IPS DF 4.7 (cell line): ENCODE measurements around the gene DUSP3.

ENCODE experiments used
- DNase-seq: peaks from one replicate; pipeline ENCODE4 v3.0.0-alpha.2; 2013; ENCODE audit warnings: low spot score; ENCODE audit errors: extremely low read depth

The DUSP3 gene

DNA sequence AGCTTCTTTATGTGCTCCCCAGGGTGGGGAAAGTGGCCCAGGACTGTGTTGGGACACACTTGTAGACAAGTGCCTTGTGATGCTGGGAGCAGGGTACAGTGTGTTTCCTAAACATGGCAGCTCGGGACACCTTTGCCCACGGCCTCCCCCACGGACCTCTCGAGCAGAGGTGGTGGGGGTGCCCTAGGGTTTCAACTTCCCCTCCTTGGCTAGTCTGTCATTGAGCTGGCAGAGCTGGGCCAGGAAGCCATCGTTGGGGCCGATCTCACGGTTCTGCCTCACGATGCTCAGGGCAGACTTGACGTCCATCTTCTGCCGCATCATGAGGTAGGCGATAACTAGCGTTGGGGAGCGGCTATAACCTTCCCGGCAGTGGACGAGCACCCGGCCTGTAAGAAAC lies 9.4 kb downstream of the DUSP3 start:
- no peak for DNase-seq

DNA sequence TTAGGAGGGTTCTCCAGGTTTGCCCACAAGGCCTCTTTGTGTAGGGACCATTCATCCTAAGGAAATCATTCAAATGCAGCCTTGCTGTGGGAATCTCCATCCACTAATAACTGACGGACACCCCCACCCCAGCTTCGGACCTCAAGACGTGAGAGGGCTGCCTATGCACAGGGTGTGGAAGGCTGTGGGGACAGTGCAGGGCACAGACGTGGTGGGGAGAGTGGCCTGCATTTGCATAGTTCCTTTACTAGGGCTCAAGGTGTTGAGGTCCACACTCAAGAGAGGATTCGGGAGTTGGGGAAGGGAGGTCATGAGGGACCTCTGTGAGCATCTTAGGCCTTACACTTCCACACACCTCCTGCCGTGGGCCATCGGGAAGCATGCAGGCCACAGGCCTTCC lies 9.8 kb downstream of the DUSP3 start:
- DNase-seq = no peak

DNA sequence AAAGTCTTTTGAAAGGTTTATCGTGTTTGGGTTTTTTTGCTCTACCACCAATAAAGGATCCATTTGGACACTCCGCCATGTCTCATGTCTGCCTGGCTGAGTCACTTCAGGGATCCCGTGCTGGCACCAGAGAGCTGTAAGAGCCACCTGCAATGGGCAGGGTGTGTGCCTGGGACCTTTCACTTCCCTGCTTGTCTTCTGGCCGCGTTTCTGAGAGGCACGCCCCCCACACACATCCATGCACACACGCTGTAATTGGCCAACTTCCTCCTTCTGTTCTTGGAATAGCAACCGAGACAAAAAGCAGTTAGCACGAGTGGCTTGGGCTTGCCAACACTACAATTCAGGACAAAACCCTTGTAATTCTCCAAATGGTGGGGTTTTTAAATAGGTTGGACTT lies 10.4 kb downstream of the DUSP3 start:
- DNase-seq = no peak

DNA sequence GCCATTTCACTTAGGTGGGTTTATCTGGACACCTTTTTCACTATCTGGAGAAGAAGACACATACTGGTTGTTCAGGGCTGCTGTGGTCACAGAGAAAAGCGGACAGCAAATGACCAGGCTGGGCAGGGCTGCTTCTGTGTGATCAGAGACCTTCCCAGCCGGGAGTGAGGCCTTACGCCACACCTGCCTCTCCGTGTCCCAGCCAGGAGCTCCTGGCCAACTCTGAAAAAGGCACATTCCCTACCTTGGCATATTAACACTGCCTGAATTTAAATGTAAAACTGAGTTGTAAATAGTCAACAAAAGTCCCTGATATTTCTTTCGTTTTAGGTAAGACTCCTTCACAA lies 11.1 kb downstream of the DUSP3 start:
- no peak for DNase-seq

DNA sequence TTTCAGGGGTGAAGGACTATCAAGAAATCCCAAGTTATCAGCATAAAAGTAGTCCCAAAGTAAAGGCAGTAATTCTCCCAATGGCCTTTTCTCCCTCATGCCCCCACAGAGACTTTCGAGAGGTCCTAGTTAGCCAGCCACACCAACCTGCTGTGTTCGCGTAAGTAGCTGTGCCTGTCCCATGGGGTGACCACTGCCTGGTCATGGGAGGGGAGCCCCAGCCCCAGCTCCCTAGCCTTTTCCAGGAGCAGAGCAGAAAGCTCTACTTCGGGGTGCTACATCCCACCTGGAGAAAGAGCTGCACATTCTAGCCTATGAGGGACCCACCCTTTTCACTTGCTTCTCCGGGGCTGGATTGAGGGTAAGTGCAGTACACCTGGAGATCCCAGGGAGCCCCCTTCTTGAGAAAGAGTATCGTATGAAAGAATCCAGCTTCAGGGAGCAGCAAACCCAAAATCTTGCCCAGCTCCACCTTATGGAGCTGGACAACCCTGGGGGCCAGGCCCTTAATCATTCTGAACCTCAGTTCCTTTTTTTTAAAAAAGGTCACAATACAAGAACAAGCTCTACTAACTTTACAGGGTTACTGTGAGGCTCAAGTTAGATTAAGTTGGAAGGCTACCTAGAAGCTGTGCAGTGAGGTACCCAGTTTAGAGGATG lies 11.6 kb downstream of the DUSP3 start:
- no peak for DNase-seq

DNA sequence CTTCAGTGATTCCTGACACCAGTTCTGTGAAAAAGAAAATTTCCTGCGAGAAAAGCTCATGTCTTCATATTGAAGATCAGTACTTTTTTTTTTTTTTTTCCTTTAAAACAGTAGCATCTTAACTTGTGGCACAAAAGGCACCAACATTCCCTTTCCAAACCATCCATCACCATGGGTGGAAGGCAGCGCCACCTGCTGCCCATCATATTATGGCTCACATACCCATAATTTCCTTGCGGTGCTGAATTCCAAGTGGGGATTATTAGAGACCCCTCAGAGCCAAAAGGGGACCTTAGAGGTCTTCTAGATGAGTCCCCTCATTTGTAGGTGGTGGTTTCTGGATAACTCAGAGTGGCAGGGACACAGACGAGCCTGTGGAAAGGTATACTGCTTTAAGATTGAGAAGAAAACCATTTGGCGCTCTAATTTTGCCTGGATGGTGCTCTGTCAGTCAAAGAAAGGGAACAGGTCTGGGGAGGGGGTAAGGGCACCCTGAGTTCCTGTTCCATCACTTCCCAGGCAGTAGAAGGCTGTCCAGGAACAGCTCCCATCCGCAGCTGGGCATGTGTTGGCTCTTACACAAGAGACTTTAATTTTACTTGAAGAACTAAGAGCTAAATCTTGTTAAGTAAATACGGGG lies 12.2 kb downstream of the DUSP3 start:
- no peak for DNase-seq

DNA sequence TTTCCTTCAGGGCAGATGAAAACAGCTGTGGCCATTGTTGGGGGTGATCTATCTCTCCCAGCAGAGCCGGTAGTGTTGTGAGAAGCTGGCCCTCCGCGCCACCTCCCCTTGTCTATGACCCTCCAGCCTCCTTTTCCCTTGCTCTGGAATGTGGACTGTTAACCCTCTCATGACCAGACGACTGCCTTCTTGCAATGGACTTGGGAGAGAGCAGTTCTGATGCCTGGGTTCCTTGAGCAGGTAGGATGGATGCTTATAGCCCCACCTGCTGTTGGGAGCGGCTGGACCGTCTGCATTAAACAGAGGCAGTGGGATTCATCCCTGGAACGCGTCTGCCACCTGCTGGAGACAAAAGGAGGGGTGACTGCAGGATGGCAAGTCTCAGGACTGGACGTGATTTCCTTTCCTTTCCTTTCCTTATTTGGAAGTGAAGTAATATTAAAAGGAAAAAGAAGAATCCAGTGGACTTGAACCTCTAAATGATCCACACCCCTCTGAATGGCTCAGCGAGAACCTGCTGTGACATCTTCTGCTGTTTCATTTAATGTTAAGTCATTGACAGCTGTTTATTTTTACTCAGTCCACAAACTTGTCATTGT lies 18.4 kb downstream of the DUSP3 start:
- peak; percentile 99 for DNase-seq

DNA sequence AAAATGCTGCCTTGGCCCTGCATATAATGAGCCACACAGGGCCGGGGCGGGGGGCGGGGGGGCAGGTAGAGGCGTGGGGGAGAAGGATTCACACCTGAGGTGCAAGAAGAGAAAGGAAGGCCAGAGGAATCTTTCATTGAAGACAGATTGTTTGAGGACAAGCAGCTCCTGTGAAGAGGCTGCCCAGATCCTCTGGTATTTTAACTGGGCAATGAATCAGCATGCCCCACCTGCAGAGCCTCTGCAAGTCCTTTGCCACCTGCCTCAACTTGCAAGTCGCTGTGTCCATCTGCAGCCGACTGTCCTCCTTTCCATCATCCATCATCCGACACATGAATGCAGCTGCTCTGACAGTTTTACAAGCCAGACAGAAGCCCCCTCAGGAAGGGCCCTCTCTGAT lies 18.9 kb downstream of the DUSP3 start:
- no peak for DNase-seq

DNA sequence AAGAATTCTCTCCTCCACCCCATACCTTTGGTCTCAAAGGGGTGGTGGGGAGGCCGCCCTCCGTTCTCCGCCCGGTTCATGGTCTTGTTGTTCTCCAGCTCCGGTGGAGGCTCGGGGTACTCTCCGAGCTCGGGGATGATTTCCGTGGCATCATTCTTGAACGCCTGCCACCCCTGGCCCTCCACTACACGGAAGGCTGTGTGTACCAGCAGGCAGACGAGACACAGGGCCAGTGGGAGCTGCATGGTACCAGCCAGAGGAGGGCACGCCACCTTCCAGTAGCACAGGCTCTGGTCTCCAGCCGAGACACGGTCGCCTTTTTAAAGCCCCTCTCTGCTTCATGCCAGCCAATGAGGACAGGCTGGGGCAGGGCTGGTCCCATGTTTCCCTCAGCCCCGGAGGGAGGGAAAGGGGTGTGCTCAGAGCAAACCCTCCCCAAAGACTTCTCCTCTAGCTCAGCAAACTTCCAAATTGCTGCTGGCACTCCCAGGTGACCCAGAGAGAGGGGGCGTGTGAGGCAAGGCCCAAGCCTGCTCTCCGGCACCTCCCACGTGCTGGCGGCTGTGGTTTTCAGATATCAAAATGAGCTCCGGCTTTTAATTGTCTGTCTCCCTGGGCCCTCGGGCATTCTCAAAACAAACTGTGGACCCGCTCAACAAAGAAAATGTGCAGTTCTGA lies 20.1 kb downstream of the DUSP3 start, which contains the start of gene SOST:
TSS of gene SOST (minus strand) at position 295 of the 678 bp plus-strand sequence. CDS start at position 245, 50 bp downstream.
- no peak for DNase-seq

DNA sequence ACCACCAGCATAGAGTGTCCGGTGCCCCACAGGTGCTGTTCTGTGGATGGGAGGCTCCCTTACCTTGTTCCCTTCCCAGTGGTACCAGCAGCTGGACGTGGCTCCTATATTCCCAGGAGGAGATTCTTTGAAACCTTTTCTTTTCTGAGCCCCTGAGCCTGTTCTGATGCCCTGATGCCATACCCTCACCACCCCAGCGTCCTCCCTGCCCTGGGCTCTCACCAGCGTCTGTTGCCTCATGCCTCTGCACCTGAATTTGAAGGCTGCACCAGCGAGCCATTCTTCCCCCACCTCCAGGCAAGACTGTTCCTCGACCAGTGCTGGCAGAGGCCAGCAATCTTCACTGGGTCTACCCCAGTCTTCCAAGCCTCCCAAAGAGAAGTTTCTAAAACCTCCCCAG lies 20.7 kb downstream of the DUSP3 start:
- no peak for DNase-seq

DNA sequence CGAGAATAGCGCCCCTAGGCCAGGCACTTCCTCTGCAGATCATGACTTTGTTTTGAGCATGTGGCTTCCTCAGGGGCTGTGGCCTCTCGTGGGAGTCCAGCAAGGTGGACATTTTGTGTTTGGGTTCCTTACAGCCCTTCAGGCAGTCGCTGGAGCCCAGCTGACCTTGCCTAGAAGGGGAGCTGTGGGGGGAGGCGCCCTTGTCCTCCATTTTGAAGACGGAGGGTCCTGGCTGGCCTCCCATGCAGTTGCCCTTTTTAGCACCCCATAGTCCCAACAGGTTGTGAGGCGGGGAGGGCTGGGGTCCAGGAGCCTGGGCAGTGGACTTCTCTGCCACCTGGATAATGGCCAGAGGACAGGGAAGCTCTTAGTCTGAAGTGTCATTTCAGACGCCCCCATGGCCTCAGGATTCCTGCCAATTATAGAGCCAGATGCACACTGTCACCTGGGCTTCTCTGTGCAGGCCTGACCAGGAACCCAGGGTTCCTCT lies 21.6 kb downstream of the DUSP3 start:
- no peak for DNase-seq

DNA sequence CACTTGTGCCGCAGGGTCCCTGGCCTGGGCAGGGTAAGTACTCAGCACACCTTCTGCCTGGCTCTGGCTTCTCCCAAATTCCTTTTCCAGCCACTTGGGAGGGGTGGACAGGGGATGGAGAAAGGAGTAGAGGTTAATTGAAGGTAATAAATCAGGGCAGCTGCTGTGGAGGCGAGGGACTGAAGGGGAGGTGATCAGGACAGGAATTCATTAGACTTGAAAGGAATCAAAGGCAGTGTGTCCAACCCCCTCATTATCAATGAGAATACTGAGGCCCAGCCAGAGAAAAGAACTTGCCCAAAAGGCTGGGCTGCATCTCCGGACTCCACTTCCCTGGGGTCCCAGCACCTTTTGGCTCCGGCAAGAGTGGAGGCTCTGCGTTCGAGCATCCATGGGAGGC lies 22.6 kb downstream of the DUSP3 start:
- DNase-seq = no peak

DNA sequence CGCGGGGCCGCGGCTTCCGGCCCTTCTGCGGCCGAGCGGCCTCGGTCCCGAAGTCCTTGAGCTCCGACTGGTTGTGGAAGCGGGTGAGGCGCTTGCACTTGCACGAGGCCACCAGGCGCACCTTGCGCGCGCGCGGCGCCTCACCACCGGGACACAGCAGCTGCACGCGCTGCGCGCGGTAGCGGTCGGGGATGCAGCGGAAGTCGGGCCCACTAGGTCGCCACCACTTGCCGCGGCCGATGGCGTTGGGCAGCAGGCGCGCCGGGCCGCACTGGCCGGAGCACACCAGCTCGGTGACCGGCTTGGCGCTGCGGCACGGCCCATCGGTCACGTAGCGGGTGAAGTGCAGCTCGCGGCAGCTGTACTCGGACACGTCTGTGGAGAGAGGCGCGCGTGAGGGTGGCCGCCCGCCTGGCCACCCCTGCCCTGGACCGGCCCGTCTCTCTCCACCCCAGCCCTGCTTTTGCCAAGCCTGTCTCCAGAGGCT lies 23.3 kb downstream of the DUSP3 start:
- no peak for DNase-seq

DNA sequence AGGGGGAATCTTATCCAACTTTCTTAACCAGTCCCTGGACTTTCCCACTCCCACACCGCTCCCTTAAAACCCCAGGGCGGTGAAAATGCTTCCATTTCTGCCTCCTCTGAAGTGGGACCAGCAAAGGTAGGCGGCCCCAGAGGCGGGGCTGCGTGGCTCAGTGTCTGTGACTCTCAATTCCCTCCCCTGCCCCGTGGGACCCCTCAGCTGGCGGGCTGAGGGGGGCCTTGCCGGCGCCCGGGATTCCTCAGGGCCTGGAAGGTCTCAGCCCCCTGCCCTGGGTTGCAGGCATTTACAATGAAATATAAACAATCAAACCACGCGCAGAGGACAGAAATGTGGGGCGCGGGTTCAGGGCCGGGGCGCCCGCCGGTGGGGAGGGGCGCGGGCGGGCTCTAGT lies 23.8 kb downstream of the DUSP3 start:
- no peak for DNase-seq

DNA sequence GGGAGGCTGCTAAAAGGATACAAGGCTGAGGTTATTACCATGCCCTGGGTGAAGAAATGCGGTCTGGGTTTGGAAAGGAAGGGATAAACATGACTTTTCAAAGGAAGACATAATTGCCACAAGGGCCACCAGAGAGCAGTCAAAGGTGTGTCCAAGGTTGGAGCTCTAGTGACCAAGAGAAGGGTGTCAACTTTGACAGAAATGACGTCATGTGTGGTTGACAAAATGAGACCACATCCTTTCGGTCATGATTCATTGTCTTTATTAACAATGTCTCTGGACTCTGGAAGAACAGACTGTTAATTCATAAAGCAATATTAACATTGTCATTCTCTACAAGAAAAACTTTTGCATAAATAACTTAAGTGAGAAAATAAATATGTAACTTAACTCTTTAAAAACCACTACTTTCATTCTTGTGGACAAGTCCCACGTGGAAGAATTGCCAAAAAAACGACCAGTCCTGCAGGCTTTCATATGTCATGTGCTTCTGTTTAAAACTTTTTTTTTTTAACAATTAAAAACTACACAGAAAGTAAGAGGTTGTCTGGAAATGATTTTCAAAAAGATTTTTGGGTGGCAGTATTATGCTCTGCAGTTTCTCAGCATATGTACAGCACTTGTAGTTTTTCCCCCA lies 25.2 kb downstream of the DUSP3 start:
- DNase-seq = no peak

DNA sequence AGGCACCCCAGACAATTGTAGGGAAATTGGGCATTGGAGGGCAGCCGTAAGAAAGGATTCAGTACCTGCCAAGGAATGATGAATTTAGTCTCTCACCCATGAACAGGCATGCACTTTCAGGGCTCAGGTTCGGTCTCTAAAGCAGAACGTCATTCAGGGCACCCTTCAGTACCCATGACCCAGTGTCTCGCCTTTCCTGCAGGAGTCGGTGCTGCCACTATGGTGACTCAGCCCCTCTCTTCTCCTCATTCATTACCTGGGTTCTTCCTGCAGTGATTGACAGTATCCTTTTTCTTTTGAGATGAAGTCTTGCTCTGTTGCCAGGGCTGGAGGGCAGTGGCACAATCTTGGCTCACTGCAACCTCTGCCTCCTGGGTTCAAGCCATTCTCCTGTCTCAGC lies 28.6 kb downstream of the DUSP3 start:
- no peak for DNase-seq

DNA sequence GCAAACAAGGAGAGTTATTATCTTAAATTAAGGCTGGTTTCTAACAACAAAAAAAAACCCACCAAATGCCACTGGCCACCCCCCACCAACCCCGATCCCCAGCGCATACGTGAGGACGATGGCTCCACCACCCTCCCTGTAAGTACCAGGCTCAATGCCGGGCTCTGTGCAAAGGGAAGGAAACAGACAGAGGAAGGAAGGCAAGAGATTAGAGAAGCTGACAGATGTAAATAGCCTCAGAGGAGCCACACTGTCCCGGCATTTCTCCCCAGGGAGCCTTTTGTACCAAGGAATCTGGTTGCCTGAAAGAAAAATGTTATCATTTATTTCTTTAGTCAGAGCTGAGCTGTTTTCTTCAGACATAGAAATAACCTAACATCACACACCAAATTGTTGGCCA lies 33.2 kb downstream of the DUSP3 start:
- DNase-seq = no peak

DNA sequence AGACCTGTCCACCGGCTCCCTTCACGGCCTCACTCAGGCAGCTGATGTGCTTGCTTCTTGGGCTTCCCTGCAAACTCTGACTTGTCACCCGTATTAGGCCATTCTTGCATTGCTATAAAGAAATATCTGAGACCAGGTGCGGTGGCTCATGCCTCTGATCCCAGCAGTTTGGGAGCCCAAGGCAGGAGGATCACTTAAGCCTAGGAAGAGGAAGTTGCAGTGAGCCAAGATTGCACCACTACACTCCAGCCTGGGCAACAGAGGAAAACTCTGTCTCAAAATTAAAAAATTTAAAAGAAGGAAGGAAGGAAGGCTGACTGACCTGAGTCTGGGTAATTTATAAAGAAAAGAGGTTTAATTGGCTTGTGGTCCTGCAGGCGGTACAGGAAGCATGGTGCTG lies 37.1 kb downstream of the DUSP3 start:
- DNase-seq = no peak

DNA sequence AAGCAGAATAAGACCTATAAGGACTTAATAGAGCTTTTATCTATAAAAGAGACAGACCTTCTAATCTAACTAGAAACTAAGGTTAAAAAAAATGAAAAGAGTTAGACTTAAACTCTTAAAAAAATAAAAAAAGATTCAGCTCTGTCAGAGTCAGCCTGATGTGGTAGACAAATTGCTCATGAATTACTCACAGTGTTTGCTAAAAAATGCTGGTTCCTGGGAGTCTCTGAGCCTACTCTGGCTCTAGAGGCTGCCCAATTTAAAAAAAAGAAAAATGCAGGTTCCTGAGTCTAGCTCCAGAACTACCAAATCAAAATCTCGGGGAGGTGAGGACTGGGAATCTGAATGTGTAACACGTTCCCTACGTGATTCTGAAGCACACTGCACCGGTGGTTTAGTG lies 38.2 kb downstream of the DUSP3 start:
- DNase-seq = no peak

DNA sequence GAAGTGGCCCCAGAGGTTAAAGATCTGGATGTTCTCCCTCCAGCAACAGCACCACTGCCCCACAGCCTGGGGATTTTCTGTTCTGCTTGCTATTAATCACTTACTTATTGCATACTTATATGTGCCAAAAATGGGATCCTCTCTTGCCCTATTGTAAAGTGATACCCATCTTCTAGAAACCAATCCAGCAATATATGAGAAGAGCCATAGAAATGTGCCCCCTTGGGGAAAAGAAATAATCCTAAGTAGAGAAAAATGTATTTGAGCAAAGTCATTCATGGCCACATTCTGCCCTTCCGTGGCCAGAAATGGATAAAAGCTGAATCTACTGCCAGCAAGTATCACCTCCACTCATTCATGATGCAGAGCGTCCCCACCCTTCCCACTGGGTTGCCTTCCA lies 41.1 kb downstream of the DUSP3 start:
- DNase-seq = no peak

DNA sequence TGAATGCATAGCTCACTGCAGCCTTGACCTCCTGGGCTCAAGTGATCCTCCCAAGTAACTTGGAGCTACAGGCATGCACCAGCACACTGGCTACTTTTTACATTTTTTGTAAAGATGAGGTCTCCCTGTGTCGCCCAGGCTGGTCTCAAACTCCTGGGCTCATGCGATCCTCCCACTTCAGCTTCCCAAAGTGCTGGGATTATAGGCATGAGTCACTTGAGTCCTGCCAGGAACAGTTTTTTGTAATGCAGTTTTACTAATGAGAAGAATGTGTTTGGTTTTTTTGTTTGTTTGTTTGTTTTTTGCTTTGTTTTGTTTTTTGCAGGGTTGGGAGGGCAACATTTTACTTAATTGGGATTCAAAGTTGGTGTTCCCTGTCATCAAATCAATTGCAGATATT lies 42.4 kb downstream of the DUSP3 start:
- DNase-seq = no peak

DNA sequence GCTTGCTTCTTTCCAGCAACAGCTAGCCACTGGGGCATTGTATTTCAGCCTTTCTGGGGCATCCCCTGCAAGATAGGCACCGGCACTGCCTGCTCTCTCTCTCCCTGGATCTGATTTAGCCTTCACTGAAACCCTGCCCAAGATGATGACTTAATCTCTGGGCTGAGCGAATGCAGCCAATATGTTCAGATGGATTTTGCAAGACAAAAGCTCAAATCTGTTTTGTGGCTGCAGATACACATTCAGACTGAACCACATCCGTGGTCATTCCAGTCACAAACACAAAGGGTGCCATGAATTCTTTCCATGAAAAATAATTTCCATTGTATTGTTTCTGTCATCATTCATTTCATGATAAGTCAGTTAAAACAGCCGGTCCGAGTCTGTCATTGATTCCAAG lies 44.4 kb downstream of the DUSP3 start:
- DNase-seq = no peak
